Measurements from ENCODE around the gene ROPN1L.

GRCh38 chr5:10505517-10506095 lies 63.9 kb downstream of the ROPN1L start:
- TF ChIP-seq CTCF (IDR thresholded peaks at IDR 0.05) (no peak), POLR2A (IDR thresholded peaks at IDR 0.05) (no peak)
